Activated CD4-positive, alpha-beta T cell treated with anti-CD3 and anti-CD28 coated beads for 24 hours (primary cell): Measurements from ENCODE around the gene PRKX.
"Not testable (repeated sequence)": the region's sequence is repeated elsewhere in the genome, so short reads cannot be mapped to it uniquely, and the experiment has no call there.

ENCODE experiments used
- DNase-seq, 2 donors: peaks; one replicate each; pipeline ENCODE4 v3.0.0-alpha.2; 2020; ENCODE audit warnings: low read depth in 2 of 2

PRKX gene

DNA sequence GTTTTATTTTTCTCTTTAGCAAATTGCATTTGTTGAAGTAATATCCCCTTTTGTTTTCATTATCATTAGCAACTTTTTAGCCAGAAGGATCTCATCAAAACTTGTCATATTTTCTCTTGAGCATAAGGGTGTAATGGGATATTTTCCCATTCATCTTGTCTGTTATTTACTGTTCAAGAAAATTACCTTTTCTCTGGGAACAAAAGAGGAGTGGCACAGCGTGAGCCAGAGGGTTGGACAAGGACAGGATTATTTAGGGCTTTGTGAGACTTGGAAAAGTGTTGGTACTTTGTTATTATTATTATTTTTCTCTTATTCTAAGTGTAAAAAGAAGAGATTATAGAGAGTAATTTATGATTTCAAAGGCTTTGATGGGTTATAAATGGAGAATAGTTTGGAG lies 135.9 kb downstream of the PRKX start:
- no peak for DNase-seq

DNA sequence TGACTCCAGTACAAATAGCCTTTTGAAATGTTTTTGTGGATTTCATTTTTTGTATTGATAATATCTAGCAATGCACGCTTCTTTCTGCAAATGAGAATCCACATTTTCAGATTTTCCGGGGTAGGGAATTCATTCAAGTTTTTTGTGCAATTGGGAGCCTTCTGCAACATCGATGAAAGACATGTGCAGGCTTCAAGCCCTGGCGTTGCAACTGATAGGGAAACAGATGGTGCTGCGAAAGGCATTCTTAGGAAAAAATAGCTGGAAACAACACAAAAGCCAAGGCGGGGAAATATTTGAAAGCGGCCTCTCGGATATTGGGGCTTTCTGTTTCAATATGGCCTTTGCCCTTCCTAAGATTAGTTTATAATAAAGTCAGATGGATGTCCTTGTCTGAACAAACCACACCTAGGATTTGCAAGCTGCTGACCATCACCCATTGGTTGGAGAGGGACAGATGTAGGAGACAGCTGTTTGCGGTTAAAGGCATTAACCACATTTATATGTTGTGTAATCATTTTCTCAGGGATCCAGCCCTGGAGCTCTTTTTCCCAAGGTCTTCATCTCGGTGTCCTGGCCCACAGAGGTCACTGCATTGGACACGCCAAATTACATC lies 136.5 kb downstream of the PRKX start:
- DNase-seq = no peak

DNA sequence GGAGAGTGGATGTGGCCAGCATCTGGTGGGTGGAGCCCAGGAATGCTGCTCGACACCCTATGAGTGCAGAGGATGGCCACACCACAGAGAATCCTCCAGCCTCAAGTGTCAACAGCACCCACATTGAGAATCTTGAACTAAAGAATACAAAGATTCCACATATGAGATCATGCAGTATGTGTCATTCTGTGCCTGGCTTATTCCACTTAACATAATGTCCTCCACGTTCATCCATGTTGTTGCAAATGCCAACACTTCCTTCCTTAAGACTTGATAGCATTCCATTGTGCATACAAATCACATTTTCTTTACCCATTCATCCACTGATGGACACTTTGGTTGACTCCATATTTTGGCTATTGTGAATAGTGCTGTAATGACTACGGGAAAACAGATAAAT lies 145.8 kb downstream of the PRKX start:
- no peak for DNase-seq

DNA sequence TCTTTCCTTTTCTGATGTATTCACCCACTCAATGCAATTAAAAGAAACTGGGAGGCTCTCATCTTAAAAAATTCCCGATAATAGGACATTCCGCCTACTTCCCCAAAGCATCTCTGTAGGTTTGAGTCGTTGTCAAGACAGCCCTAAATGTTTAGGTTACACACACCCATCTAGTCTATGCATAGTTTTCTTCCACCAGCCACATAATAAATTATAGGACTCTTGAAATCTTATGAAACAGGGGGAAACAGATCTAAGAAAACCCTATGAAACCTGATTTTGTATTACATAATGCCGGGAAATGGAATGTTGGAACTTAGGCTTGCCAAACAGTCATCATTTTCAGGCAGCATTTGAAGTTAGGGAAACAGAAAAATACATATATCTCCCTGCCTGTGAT lies 150.0 kb downstream of the PRKX start:
- DNase-seq = no peak

DNA sequence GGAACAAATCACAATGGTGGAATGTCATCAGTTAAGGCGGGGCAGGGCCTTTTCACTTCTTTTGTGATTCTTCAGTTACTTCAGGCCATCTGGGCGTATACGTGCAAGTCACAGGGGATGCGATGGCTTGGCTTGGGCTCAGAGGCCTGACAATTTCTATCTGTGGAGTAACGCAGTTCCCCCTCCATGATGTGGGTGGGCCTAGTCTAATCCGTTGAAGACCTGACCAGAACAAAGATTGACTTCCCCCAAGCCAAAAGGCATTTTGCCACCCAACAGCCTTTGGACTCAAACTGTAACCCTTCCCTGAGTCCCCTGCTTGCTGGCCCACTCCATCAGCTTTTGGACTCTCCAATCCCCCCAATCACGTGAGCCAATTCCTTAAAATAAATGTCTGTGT lies 153.4 kb downstream of the PRKX start:
- DNase-seq = not testable (repeated sequence)
